ENCODE data around the gene ACR.

ACR gene

DNA sequence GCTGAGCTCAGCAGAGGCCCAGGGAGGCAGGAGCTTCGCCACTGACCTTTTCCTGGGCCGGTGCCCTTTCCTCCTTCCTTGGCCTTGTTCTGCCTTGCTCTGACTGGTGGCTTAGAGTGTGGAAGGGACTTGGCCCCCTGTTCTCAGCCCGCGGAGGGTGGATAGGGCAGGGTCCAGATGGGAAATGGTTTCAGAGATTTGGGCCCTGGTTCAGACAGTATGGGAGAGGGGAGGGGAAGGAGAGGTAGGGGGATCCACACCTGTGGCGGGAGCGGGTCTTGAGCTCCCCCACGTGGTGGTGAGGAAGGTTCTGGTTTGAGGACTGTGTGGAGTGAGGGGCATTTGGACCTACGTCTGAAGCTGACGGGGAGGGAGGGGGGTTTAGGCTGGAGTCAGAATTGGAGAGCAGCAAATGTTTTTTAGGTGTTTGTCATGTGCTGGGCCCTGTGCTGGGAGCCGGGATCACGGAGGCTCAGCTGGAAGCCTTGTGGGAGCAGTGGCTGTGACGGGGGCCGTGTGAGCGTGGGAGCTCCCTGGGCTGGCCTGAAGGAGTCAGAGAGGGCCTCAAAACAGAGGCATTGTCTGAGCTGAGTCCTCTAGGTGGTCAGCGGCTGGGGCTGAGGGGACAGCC, 38.1 kb upstream of the ACR start:
- TF ChIP-seq EZH2phosphoT487 (conservative IDR thresholded peaks at IDR 0.05; ENCODE audit: low read length) (no peak), CTCF (IDR thresholded peaks at IDR 0.05; ENCODE audit: insufficient read depth, low read length, poor library complexity, severe bottlenecking) (peak; percentile 56)
- no peak overlapping the region for H2AFZ ChIP-seq (ENCODE audit: low read depth, low read length, severe bottlenecking)
- H3F3A ChIP-seq (ENCODE audit: insufficient read depth) = no peaks in the 10 kb centered on the region
- no peaks in the 10 kb centered on the region for H4K20me1 ChIP-seq (ENCODE audit: low read depth, low read length)
- no peak overlapping the region for H3K4me2 ChIP-seq (ENCODE audit: low read depth, low read length, poor library complexity, severe bottlenecking)
- no peaks in the 10 kb centered on the region for H3K27me3 ChIP-seq (ENCODE audit: low read length)
- H3K4me3 ChIP-seq (ENCODE audit: insufficient read depth, low read length, poor library complexity, severe bottlenecking) = no peak overlapping the region
- H3K9me3 ChIP-seq (ENCODE audit: insufficient read depth, low read length) = no peaks in the 10 kb centered on the region
- no peaks in the 10 kb centered on the region for H3K79me2 ChIP-seq (ENCODE audit: insufficient read depth, low read length)
- no peak overlapping the region for H3K9ac ChIP-seq (ENCODE audit: low read length)
- no peak overlapping the region for H3K27ac ChIP-seq (ENCODE audit: low read depth, low read length)
- no peaks in the 10 kb centered on the region for H3K36me3 ChIP-seq (ENCODE audit: low read length)
- no peaks in the 10 kb centered on the region for H3K9me2 ChIP-seq (replicated peaks; ENCODE audit: insufficient read depth, low read length)

DNA sequence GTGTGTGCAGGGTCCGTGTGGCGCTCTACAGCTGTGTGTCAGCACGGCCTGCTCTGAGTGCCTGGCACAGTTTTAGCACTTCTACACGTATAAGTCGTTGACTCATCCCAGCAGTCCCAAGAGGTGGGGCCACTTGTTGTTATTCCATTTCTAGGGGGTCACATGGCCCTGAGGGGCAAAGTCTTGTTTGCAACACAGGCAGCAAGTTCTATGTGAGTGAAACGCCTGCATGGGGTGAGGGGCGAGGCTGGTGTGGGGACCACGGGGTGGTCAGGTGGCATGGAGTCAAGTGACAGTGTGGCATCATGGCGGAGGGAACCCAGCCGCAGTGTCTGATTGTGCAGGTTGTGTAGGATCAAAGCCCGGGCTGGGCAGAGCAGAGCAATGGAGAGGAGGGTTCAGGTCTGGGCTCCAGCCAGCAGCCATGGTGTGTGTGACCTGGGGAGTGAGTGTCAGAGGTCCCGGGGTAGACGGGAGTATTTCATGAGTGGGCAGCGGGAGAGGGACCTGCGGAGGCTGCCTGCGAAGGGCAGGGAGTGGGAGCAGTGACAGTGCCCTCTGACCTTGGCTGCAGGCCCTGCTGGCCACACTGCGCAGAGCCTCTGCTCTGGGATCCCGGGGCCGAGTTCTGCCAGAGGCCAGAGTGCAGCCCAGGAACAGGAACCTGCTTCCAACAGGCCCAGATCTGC, 37.5 kb upstream of the ACR start:
- TF ChIP-seq EZH2phosphoT487 (conservative IDR thresholded peaks at IDR 0.05; ENCODE audit: low read length) (no peak), CTCF (IDR thresholded peaks at IDR 0.05; ENCODE audit: insufficient read depth, low read length, poor library complexity, severe bottlenecking) (no peak)
- Histone ChIP-seq H3K9me3 (ENCODE audit: insufficient read depth, low read length) (no peaks in the 10 kb centered on the region), H3K79me2 (ENCODE audit: insufficient read depth, low read length) (no peaks in the 10 kb centered on the region), H2AFZ (ENCODE audit: low read depth, low read length, severe bottlenecking) (no peak overlapping the region), H3K27me3 (ENCODE audit: low read length) (no peaks in the 10 kb centered on the region), H3K9ac (ENCODE audit: low read length) (no peak overlapping the region), H3K4me2 (ENCODE audit: low read depth, low read length, poor library complexity, severe bottlenecking) (no peak overlapping the region), H4K20me1 (ENCODE audit: low read depth, low read length) (no peaks in the 10 kb centered on the region), H3K4me3 (ENCODE audit: insufficient read depth, low read length, poor library complexity, severe bottlenecking) (no peak overlapping the region), H3K27ac (ENCODE audit: low read depth, low read length) (no peak overlapping the region), H3K36me3 (ENCODE audit: low read length) (no peaks in the 10 kb centered on the region), H3F3A (ENCODE audit: insufficient read depth) (no peaks in the 10 kb centered on the region), H3K9me2 (replicated peaks; ENCODE audit: insufficient read depth, low read length) (no peaks in the 10 kb centered on the region)

GRCh38 chr22:50701076-50701419, 37.0 kb upstream of the ACR start:
- Histone ChIP-seq H3K4me3 (ENCODE audit: insufficient read depth, low read length, poor library complexity, severe bottlenecking) (no peak overlapping the region), H3F3A (ENCODE audit: insufficient read depth) (no peaks in the 10 kb centered on the region), H3K4me2 (ENCODE audit: low read depth, low read length, poor library complexity, severe bottlenecking) (no peak overlapping the region), H3K9me3 (ENCODE audit: insufficient read depth, low read length) (no peaks in the 10 kb centered on the region), H4K20me1 (ENCODE audit: low read depth, low read length) (no peaks in the 10 kb centered on the region), H3K79me2 (ENCODE audit: insufficient read depth, low read length) (no peaks in the 10 kb centered on the region), H3K36me3 (ENCODE audit: low read length) (no peaks in the 10 kb centered on the region), H3K9me2 (replicated peaks; ENCODE audit: insufficient read depth, low read length) (no peaks in the 10 kb centered on the region), H2AFZ (ENCODE audit: low read depth, low read length, severe bottlenecking) (no peak overlapping the region), H3K27ac (ENCODE audit: low read depth, low read length) (no peak overlapping the region), H3K9ac (ENCODE audit: low read length) (no peak overlapping the region), H3K27me3 (ENCODE audit: low read length) (no peaks in the 10 kb centered on the region)
- no peak for TF ChIP-seq CTCF (IDR thresholded peaks at IDR 0.05; ENCODE audit: insufficient read depth, low read length, poor library complexity, severe bottlenecking)
- TF ChIP-seq EZH2phosphoT487 (conservative IDR thresholded peaks at IDR 0.05; ENCODE audit: low read length) = no peak
